ENCODE results near the gene CCR4. TPM values are rescaled to one million over a fixed set of nuclear protein-coding genes. Genes with fewer than 3 reads are reported as not detected.
"Not testable (repeated sequence)": the region's sequence is repeated elsewhere in the genome, so short reads cannot be mapped to it uniquely, and the experiment has no call there.

Gene CCR4
- total RNA-seq, 5 donors from 2014 or later (not counting 1 experiment from before 2014, with no cell fraction given) = 37.4 to 85.4 (median 74.8) TPM

GRCh38 chr3:32969656-32970055 is 18.2 kb downstream of the CCR4 start:
- CTCF ChIA-PET = no interaction called here

GRCh38 chr3:32971291-32971690 is 19.8 kb downstream of the CCR4 start:
- H3K9me3 ChIP-seq, CTCF ChIA-PET: not testable (repeated sequence)
- no CpG with 5 or more reads among the region's 7 CpGs for WGBS (ENCODE audit: insufficient coverage)

More at GRCh38 chr3:32969656-32970055, 18.2 kb downstream of the CCR4 start:
- ATAC-seq (replicated peaks in 1 of 4) (no peak), DNase-seq (no peak)
- Histone ChIP-seq H3K27me3 (replicated peaks in 1 of 2; ENCODE audit: control insufficient read depth in 2 of 2, extremely low read depth in 1 of 2, insufficient read depth in 2 of 2, low read length in 1 of 2) (no peaks in the 10 kb centered on the region), H3K27ac (ENCODE audit: low read length) (no peak overlapping the region), H3K4me3 (ENCODE audit: control insufficient read depth in 1 of 2, extremely low read depth in 1 of 2, low read length in 1 of 2) (no peak overlapping the region), H3K4me1 (ENCODE audit: control insufficient read depth in 1 of 2, extremely low read depth in 1 of 2, insufficient read depth in 2 of 2, low read length in 2 of 2) (peaks cover 2 to 15% of the 10 kb centered on the region in 2 experiments), H3K36me3 (ENCODE audit: control insufficient read depth in 2 of 2, extremely low read depth in 1 of 2, insufficient read depth in 1 of 2, low read length in 1 of 2) (no peaks in the 10 kb centered on the region), H3K9me3 (no peaks in the 10 kb centered on the region)
- Mint-ChIP-seq H3K4me1 (peaks cover 16 to 30% (median 26%) of the 10 kb centered on the region in 3 donors), H3K27ac (no peak overlapping the region), H3K4me3 (no peak overlapping the region), H3K9me3 (peaks cover 6 to 16% (median 7%) of the 10 kb centered on the region in 3 donors), H3K36me3 (peaks cover 10% of the 10 kb centered on the region), H3K27me3 (no peaks in the 10 kb centered on the region)
- POLR2A ChIA-PET = no interaction called here
- no CpG with 5 or more reads among the region's 4 CpGs for WGBS (ENCODE audit: insufficient coverage)

GRCh38 chr3:32972482-32973146 is 21.2 kb downstream of the CCR4 start:
- Mint-ChIP-seq H3K36me3 (no peaks in the 10 kb centered on the region), H3K4me1 (peaks cover 28 to 43% (median 39%) of the 10 kb centered on the region in 3 donors), H3K4me3 (no peak overlapping the region), H3K9me3 (no peaks in the 10 kb centered on the region), H3K27ac (peak overlapping the region; percentile 34 to 45), H3K27me3 (no peaks in the 10 kb centered on the region)
- DNase-seq (no peak), ATAC-seq (replicated peaks in 1 of 4) (no peak)
- Histone ChIP-seq H3K27ac (ENCODE audit: low read length) (no peak overlapping the region), H3K36me3 (ENCODE audit: control insufficient read depth in 2 of 2, extremely low read depth in 1 of 2, insufficient read depth in 1 of 2, low read length in 1 of 2) (no peaks in the 10 kb centered on the region), H3K4me3 (ENCODE audit: control insufficient read depth in 1 of 2, extremely low read depth in 1 of 2, low read length in 1 of 2) (no peak overlapping the region), H3K9me3 (no peaks in the 10 kb centered on the region), H3K27me3 (replicated peaks in 1 of 2; ENCODE audit: control insufficient read depth in 2 of 2, extremely low read depth in 1 of 2, insufficient read depth in 2 of 2, low read length in 1 of 2) (no peaks in the 10 kb centered on the region), H3K4me1 (ENCODE audit: control insufficient read depth in 1 of 2, extremely low read depth in 1 of 2, insufficient read depth in 2 of 2, low read length in 2 of 2) (peaks cover 2 to 29% of the 10 kb centered on the region in 2 experiments)
- CTCF ChIA-PET = no interaction called here
- WGBS (ENCODE audit: insufficient coverage) = no CpG with 5 or more reads among the region's 4 CpGs
- POLR2A ChIA-PET = interaction anchor here in 1 of 2 donors (1.1 kb wide), 1 partner anchor 17 kb away, joined by 3 read pairs; no protein-coding TSS in a partner anchor

More at GRCh38 chr3:32971291-32971690, 19.8 kb downstream of the CCR4 start:
- peaks cover 2 to 27% of the 10 kb centered on the region in 2 experiments for H3K4me1 ChIP-seq (ENCODE audit: control insufficient read depth in 1 of 2, extremely low read depth in 1 of 2, insufficient read depth in 2 of 2, low read length in 2 of 2)
- H3K9me3 Mint-ChIP-seq; ATAC-seq (replicated peaks in 1 of 4); H3K27me3 ChIP-seq (replicated peaks in 1 of 2; ENCODE audit: control insufficient read depth in 2 of 2, extremely low read depth in 1 of 2, insufficient read depth in 2 of 2, low read length in 1 of 2); H3K27ac Mint-ChIP-seq; H3K27me3 Mint-ChIP-seq; H3K27ac ChIP-seq (ENCODE audit: low read length); H3K36me3 Mint-ChIP-seq; DNase-seq; H3K4me3 ChIP-seq (ENCODE audit: control insufficient read depth in 1 of 2, extremely low read depth in 1 of 2, low read length in 1 of 2); H3K36me3 ChIP-seq (ENCODE audit: control insufficient read depth in 2 of 2, extremely low read depth in 1 of 2, insufficient read depth in 1 of 2, low read length in 1 of 2); H3K4me3 Mint-ChIP-seq: not testable (repeated sequence)
- POLR2A ChIA-PET = interaction anchor here in 1 of 2 donors (0.7 kb wide), 1 partner anchor 465 kb away, joined by 3 read pairs; no protein-coding TSS in a partner anchor
- peaks cover 23 to 39% (median 39%) of the 10 kb centered on the region in 3 donors for H3K4me1 Mint-ChIP-seq

- Mint-ChIP-seq H3K4me1 (peaks cover 28 to 45% (median 36%) of the 10 kb centered on the region in 3 donors), H3K9me3 (no peaks in the 10 kb centered on the region), H3K36me3 (no peaks in the 10 kb centered on the region), H3K4me3 (no peak overlapping the region), H3K27ac (peak overlapping the region; percentile 84 to 86), H3K27me3 (no peaks in the 10 kb centered on the region)
- WGBS (ENCODE audit: insufficient coverage) = 0% methylated on average over 1 of the region's 1 CpG
- no peaks in the 10 kb centered on the region for H3K36me3 ChIP-seq (ENCODE audit: control insufficient read depth in 2 of 2, extremely low read depth in 1 of 2, insufficient read depth in 1 of 2, low read length in 1 of 2)
- no peak overlapping the region for H3K4me3 ChIP-seq (ENCODE audit: control insufficient read depth in 1 of 2, extremely low read depth in 1 of 2, low read length in 1 of 2)
- H3K4me1 ChIP-seq (ENCODE audit: control insufficient read depth in 1 of 2, extremely low read depth in 1 of 2, insufficient read depth in 2 of 2, low read length in 2 of 2) = peaks cover 2 to 29% of the 10 kb centered on the region in 2 experiments
- CTCF ChIA-PET = interaction anchor here in 1 of 2 donors (1.0 to 1.5 kb wide), 5 partner anchors 27 to 101 kb away, joined by 3 to 4 read pairs (median 3); no protein-coding TSS in a partner anchor
- no peaks in the 10 kb centered on the region for H3K27me3 ChIP-seq (replicated peaks in 1 of 2; ENCODE audit: control insufficient read depth in 2 of 2, extremely low read depth in 1 of 2, insufficient read depth in 2 of 2, low read length in 1 of 2)
- POLR2A ChIA-PET = interaction anchor here in 1 of 2 donors (0.5 to 1.1 kb wide), 3 partner anchors 16 to 406 kb away, joined by 3 read pairs; no protein-coding TSS in a partner anchor
- peak in 3 of 35 experiments; percentile 10 to 58 (median 16) for DNase-seq
- H3K27ac ChIP-seq (ENCODE audit: low read length) = peak overlapping the region; percentile 22
- peak; percentile 90 to 99 (median 94) for ATAC-seq (replicated peaks in 1 of 4)
- no peaks in the 10 kb centered on the region for H3K9me3 ChIP-seq
Measured at GRCh38 chr3:32973982-32974381, 22.5 kb downstream of the CCR4 start.

GRCh38 chr3:32975891-32976595 is 24.6 kb downstream of the CCR4 start:
- peaks cover 2 to 29% of the 10 kb centered on the region in 2 experiments for H3K4me1 ChIP-seq (ENCODE audit: control insufficient read depth in 1 of 2, extremely low read depth in 1 of 2, insufficient read depth in 2 of 2, low read length in 2 of 2)
- no peak for ATAC-seq (replicated peaks in 1 of 4)
- WGBS (ENCODE audit: insufficient coverage) = 100% methylated on average over 3 of the region's 6 CpGs
- no peak overlapping the region for H3K4me3 Mint-ChIP-seq
- no peak overlapping the region for H3K27ac ChIP-seq (ENCODE audit: low read length)
- H3K36me3 Mint-ChIP-seq = no peaks in the 10 kb centered on the region
- no peaks in the 10 kb centered on the region for H3K9me3 Mint-ChIP-seq
- no peaks in the 10 kb centered on the region for H3K27me3 ChIP-seq (replicated peaks in 1 of 2; ENCODE audit: control insufficient read depth in 2 of 2, extremely low read depth in 1 of 2, insufficient read depth in 2 of 2, low read length in 1 of 2)
- no peak overlapping the region for H3K4me3 ChIP-seq (ENCODE audit: control insufficient read depth in 1 of 2, extremely low read depth in 1 of 2, low read length in 1 of 2)
- ChIA-PET CTCF (interaction anchor here in 1 of 2 donors (1.0 kb wide), 1 partner anchor 55 kb away, joined by 3 read pairs; no protein-coding TSS in a partner anchor), POLR2A (no interaction called here)
- DNase-seq = no peak
- H3K4me1 Mint-ChIP-seq = peaks cover 28 to 45% (median 36%) of the 10 kb centered on the region in 3 donors
- H3K36me3 ChIP-seq (ENCODE audit: control insufficient read depth in 2 of 2, extremely low read depth in 1 of 2, insufficient read depth in 1 of 2, low read length in 1 of 2) = no peaks in the 10 kb centered on the region
- H3K27ac Mint-ChIP-seq = peak overlapping the region; percentile 34 to 41
- H3K9me3 ChIP-seq = no peaks in the 10 kb centered on the region
- H3K27me3 Mint-ChIP-seq = no peaks in the 10 kb centered on the region

- DNase-seq = no peak
- Histone ChIP-seq H3K27me3 (replicated peaks in 1 of 2; ENCODE audit: control insufficient read depth in 2 of 2, extremely low read depth in 1 of 2, insufficient read depth in 2 of 2, low read length in 1 of 2) (no peaks in the 10 kb centered on the region), H3K9me3 (no peaks in the 10 kb centered on the region), H3K4me1 (ENCODE audit: control insufficient read depth in 1 of 2, extremely low read depth in 1 of 2, insufficient read depth in 2 of 2, low read length in 2 of 2) (peaks cover 2 to 29% of the 10 kb centered on the region in 2 experiments), H3K36me3 (ENCODE audit: control insufficient read depth in 2 of 2, extremely low read depth in 1 of 2, insufficient read depth in 1 of 2, low read length in 1 of 2) (no peaks in the 10 kb centered on the region), H3K27ac (ENCODE audit: low read length) (no peak overlapping the region), H3K4me3 (ENCODE audit: control insufficient read depth in 1 of 2, extremely low read depth in 1 of 2, low read length in 1 of 2) (no peak overlapping the region)
- WGBS (ENCODE audit: insufficient coverage) = 45% methylated on average over 3 of the region's 10 CpGs
- ChIA-PET CTCF (interaction anchor here in 1 of 2 donors (0.6 kb wide), 1 partner anchor 15 kb away, joined by 3 read pairs; no protein-coding TSS in a partner anchor), POLR2A (no interaction called here)
- Mint-ChIP-seq H3K27me3 (no peaks in the 10 kb centered on the region), H3K36me3 (no peaks in the 10 kb centered on the region), H3K4me1 (peaks cover 21 to 37% (median 29%) of the 10 kb centered on the region in 3 donors), H3K27ac (peak overlapping the region in 1 of 2 donors; percentile 2), H3K4me3 (no peak overlapping the region), H3K9me3 (no peaks in the 10 kb centered on the region)
- ATAC-seq (replicated peaks in 1 of 4) = no peak
Measured at GRCh38 chr3:32977861-32978260, 26.4 kb downstream of the CCR4 start.

Data from T-cell (primary cell).